GM21367 (cell line): ENCODE results near the gene MELTF.

Source experiments
- ATAC-seq: cut with Tn5 transposase; IDR thresholded peaks from one replicate; pipeline ENCODE4 v1.9.1; 2021; ENCODE audit not compliant: unreplicated experiment

Gene MELTF

DNA sequence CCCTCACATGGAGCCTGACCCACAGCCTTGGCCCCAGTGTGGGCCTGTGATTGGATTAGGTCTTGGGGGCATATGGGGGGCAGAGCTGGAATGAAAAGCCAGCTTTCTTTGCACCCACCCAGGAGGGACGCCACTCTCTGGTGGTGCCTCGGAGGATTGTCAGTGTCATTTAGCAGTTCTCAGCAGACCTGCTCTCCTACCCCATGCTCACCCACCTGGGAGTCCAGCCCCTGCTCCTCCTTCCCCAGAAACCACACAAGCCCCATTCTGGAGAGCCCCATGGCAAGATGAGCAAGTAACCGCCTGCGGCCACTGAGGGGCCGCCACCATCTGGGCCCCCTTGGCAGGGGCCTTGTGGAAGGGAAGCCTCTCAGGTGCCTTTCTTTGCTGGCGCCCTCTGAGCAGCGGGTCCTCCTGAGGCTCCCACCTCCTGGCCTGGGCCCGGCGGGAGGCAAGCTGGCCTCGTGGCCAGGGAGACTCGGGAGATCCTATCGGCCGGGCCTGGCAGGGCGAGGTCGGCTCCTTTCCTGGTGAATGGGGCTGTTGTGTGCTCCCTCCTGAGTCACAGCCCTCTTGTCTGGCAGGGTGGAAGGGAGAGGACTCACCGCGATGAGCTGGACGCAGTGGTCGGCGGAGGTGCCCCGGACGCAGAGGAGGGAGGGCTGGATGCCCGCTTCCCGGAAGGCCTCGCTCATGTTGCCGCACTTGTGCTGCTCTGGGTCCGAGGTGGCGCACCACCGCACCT lies 2.3 kb downstream of the MELTF start:
- no peak for ATAC-seq

DNA sequence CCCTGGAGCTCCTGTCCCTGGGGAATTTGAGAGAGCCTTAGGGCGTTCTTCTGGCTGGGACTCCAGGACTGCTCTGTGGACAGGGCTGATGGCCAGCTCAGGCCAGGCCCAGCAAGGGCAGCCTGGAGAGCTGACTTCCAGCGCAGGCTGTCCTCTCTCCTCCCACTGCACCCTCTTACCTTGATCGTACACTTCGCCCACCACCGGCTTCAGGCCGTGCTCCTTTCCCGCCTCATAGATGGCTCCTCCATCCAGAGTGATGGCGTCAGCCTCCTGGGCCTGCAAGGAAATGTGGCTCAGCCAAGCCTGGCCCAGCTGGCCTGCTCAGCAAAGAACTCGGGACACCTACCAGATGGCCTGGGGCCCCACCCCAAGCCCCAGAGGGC lies 3.1 kb downstream of the MELTF start:
- no peak for ATAC-seq

GRCh38 chr3:197025736-197026480 lies 3.7 kb downstream of the MELTF start:
- no peak for ATAC-seq

- no peak for ATAC-seq
These were observed 4.5 kb downstream of the MELTF start for GRCh38 chr3:197024881-197025735.

GRCh38 chr3:197023998-197024651 lies 5.5 kb downstream of the MELTF start:
- ATAC-seq, result no peak

DNA sequence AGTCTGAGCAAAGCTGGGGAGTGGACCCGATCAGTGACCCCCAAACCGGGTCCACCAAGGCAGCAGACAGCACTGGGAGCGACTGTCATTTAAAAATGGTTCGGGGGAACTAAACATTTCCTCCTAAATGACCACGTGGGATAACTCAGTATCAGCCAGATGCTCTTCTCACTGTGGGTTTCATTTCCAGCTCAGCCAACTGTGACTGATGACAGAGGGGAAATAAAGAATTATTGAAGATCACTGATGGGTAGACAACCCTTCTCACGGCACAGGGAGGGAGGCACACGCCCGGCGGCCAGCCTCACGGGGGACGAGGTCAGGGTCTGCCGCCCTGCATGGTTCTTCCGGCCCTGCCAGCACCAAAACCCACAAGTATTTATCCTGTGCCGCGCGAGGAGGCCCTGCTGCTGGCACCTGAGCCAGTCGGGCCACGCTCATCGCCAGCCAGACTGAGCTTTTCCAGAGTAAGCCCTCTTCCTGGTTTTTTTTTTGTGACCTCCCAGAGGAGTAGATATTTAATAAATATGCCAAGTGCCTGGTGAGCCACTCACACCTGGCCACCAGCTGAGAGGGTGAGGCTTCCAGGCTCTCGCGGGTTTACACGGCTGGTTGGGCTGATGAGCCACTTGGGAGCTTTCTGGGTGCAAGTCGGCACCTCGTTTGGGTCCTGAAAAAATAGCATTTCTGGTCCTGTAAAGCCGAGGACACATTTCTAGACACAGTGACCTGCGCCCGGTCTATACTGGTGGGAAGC lies 6.2 kb downstream of the MELTF start:
- ATAC-seq, result peak; percentile 43

DNA sequence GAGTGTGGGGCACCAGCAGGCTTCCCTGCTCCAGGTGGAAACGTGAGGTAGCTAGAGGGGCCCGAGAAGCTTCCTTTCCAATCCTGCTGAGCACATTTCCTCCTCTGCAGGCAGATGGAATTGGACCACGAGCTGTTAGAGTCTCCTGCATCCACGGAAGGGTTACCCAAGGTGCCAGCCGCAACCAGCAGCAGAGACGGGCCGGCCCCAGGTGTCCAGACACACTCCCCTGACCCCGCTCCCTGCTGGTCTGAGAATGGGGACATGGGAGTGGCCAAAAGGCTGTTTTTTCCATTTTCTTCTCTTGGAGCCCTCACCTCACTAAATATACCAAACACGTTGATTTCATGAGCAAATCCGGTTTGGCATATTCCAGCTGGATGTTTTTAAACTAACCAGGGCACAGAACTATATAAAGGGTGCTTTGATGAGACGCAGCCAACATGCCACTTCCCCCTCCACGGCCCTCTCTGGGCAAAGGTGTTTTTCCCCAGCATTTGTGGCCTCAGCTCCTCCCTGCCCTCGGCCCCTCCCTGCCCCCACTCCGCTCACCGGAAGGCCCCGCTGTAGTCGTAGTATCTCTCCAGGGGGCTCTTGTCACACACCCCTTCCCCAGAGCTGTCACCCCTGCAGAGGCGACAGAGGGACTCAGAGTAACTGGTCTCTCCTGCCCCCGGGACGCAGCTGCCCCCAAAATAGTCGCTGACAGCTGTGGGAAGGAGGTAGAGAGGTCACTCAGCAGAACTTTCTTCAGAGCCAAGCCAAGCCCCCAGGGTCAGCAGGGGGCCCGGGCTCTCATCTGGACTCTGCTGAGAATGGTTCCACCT lies 7.0 kb downstream of the MELTF start:
- peak; percentile 7 for ATAC-seq

DNA sequence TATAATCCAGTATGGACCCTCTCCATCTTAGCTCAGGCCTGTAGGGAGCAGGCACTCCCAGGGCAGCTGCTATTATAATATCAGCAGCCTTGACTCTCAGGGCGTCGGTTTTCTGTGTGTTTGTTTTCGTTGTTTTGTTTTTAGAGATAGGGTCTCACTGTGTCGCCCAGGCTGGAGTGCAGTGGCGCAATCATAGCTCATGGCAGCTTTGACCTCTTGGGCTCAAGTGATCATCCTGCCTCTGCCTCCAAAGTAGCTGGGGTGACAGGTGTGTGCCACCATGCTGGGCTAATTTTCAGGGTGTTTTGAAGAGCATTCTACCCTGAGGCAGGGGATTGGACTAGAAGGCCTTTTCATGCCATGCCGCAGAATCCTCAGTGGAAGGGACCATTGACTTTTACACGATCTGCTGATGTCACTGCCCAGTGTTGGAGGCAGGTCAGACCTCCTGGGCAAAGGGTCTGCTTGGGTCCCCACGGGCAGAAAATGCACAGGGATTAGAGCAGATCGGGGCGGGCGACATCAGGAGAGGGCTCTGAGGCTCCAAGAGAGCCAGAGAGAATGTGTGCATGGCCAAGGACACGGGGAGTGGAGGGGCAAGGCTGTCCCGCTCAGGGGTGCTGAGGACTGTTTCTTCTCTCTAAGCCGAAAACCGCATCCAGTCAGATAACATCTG lies 7.8 kb downstream of the MELTF start:
- ATAC-seq, result no peak

GRCh38 chr3:197021231-197021630 lies 8.4 kb downstream of the MELTF start:
- no peak for ATAC-seq

GRCh38 chr3:197019535-197019934 lies 10.1 kb downstream of the MELTF start:
- no peak for ATAC-seq

DNA sequence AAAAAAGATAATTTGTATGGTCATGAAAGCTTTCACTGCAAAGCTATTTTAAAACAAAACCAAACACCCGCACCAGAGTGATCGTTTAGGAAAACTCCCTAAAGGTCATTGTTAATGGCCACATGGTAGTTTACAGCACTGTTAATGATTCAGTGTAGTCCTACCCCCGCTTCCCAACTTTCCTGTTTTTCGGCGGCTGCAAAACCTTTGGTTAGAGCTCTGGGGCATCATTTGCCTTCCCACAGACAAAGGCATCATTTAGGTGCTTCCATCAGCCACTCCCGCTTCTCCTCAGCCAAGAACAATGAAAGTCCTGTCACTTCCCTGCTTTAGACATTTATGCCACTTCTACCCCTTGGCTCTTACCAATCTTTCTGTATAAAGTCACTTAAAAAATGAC lies 10.6 kb downstream of the MELTF start:
- no peak for ATAC-seq

DNA sequence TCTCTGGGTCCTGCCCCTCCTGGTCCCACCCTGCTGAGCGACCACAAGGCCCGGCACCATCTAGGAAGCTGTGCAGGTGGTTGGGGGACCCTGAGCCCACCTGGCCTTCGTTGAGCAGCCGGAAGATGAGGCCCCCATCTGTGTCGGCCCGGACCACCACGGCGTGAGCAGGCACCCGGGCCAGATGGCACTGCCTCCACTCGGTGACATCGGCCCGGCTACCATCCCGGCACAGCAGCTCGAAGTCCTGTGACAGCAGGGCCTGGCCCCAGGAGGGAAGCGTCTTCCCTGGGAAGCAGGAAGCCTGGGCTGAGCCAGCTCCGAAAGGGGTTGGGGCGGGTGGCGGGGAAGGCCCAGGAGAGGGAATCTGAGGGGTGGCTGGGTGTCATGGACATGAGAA lies 12.6 kb downstream of the MELTF start:
- no peak for ATAC-seq

DNA sequence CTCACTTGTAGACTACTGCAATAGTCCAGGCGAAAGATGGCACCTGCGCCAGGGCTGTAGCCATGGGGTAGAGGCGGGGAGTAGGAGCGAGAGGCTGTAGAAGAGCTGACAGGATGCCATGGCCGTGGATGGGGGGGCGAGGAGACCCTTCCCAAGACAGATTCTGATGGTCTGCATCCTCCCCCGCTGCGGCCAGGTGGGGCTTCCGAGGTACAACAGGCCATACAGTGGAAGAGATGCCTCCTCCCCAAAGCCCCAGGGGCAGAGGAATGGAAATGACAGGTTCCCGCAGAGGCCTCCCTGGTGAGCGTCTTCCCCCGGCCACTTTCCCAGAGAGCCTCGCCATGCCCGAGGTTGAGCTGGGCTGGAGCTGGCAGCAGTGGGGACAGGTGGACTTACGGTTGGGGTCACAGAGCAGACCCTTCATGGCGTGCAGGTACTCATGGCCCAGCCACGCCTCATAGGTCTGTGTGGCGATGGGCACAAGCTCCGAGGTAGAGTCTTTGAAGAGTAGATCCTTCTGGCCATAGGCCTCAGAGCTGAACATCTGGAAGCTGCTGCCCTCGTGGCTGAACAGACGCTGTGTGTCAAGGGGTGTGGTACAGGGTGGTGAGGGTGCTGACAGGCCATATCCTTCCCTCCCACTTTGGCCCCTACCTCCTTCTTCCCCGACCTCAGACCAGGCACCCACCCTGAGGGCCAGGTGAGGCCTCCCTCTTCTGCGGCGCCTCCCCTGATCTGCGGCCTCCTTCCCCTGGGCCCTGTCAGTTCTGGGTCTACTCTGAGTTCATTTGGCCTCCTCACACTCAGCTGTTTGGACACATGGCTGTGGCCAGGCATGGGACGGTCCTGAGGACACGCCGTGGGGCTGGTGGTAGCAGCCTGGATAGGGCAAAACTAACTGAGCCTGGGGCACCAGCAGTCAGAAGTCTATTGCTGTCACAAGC lies 13.6 kb downstream of the MELTF start:
- ATAC-seq, result no peak

DNA sequence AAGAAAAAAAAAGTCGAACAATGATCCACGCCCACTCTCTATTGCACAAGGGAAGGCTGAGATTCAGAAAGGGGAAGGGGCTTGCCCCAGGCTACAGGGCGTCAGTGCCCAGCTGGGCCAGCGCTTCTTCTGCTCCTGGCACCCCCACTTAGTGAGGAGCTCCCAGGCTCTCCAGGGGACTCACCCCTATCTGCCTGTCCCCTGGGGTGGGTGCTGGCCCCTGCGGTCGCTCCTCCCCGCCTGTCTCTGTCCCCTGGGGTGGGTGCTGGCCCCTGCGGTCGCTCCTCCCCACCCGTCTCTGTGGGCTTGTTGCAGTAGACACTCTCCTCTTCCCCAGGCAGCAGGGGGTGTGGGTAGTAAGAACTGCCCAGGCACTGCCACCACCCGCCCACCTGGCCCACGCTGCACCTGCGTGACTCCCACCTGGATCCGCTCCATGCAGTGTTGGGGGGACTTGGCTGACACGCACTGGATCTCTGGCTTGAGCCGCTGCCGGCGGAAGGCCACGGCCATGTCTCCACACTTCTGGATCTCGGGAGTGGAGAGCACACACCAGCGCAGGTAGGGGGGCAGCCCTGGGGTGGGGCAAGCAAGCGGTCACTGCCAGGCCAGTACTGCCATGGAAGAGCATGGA lies 14.6 kb downstream of the MELTF start:
- no peak for ATAC-seq

- ATAC-seq, result no peak
These were observed 15.6 kb downstream of the MELTF start for GRCh38 chr3:197014024-197014423.

DNA sequence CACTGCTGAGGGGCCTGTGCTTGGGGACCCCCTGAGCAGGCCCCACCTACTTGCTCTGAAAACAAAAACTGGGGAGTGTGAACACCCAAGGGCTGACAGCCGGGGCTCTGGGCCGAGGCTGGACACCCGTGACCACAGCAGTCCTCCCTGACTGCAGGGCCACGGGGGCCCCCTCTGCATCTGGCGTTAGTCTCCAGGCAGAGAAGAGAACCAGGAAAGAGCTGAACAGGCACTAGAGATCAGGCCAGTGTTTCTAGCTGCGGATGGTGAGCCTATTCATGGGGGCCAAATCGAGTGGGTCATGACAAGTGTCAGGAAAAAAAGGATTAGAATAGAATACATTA lies 17.1 kb downstream of the MELTF start:
- no peak for ATAC-seq

GRCh38 chr3:197011780-197012539 lies 17.7 kb downstream of the MELTF start:
- ATAC-seq, result no peak
